Suprapubic skin (tissue), 4 donors: ENCODE measurements around the gene ZNF541.

ENCODE experiments used
- EP300 ChIP-seq: sonication (generic); formaldehyde crosslinking; IDR thresholded peaks from one replicate; pipeline ENCODE4 v1.6.1; 2017; ENCODE audit warnings: antibody characterized with exemption
- POLR2A ChIP-seq, 2 donors: fragments of 450-650 bp; IDR thresholded peaks; one replicate each; pipeline ENCODE4 v1.6.1; 2017; ENCODE audit warnings: antibody characterized with exemption in 2 of 2, mild to moderate bottlenecking in 2 of 2, moderate library complexity in 2 of 2
- POLR2AphosphoS5 ChIP-seq, 3 donors: sonication (generic); formaldehyde crosslinking; IDR thresholded peaks; one replicate each; pipeline ENCODE4 v1.6.1; 2017; ENCODE audit warnings: antibody characterized with exemption in 3 of 3
- TF ChIP-seq, protein P1 (sequence below), 2 donors: fragments of 200-600 bp in 1 of 2; fragments of 450-650 bp in 1 of 2; sonication (generic) in 1 of 2; IDR thresholded peaks; one replicate each; pipeline ENCODE4 v1.5.1; 2016 to 2019; ENCODE audit warnings: antibody characterized with exemption in 2 of 2, mild to moderate bottlenecking in 1 of 2, moderate library complexity in 1 of 2

DNA sequence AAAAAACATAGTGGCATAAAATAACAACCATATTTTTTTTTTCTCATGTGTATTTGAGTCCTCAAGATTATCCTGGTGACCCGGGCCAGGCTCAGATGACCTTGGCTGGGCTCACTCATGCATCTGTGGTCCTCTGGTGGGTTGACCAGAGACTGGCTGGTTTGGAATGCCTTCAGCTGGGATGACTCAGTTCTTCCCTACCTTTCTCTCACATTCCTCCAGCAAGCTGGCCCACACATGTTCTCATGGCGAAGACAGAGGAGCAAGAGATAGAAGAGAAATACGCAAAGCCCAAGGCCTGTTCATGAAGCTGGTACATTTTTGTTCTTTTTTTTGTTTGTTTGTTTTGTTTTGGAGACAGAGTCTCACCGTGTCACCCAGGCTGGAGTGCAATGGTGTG lies 14.3 kb upstream of the ZNF541 start:
- TF ChIP-seq, protein P1, sequence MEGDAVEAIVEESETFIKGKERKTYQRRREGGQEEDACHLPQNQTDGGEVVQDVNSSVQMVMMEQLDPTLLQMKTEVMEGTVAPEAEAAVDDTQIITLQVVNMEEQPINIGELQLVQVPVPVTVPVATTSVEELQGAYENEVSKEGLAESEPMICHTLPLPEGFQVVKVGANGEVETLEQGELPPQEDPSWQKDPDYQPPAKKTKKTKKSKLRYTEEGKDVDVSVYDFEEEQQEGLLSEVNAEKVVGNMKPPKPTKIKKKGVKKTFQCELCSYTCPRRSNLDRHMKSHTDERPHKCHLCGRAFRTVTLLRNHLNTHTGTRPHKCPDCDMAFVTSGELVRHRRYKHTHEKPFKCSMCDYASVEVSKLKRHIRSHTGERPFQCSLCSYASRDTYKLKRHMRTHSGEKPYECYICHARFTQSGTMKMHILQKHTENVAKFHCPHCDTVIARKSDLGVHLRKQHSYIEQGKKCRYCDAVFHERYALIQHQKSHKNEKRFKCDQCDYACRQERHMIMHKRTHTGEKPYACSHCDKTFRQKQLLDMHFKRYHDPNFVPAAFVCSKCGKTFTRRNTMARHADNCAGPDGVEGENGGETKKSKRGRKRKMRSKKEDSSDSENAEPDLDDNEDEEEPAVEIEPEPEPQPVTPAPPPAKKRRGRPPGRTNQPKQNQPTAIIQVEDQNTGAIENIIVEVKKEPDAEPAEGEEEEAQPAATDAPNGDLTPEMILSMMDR (IDR thresholded peaks at IDR 0.05) = no peak
- no peak for TF ChIP-seq POLR2AphosphoS5 (IDR thresholded peaks at IDR 0.05)
- no peak for TF ChIP-seq POLR2A (IDR thresholded peaks at IDR 0.05)
- TF ChIP-seq EP300 = no peak
